ENCODE data around the gene FOXO3B.
"Not testable (repeated sequence)": the region's sequence is repeated elsewhere in the genome, so short reads cannot be mapped to it uniquely, and the experiment has no call there.

Gene FOXO3B

GRCh38 chr17:18667535-18667934 lies 14.6 kb downstream of the FOXO3B start:
- DNase-seq; in situ Hi-C loops (cut with HindIII; ENCODE audit: low pct_ligation_motif_present, low pct_unique_long_range_greater_than_20kb, low sequenced_read_pairs): not testable (repeated sequence)

- DNase-seq; in situ Hi-C loops (cut with HindIII; ENCODE audit: low pct_ligation_motif_present, low pct_unique_long_range_greater_than_20kb, low sequenced_read_pairs): not testable (repeated sequence)
Observed at GRCh38 chr17:18666326-18666725, 15.8 kb downstream of the FOXO3B start.

- DNase-seq: peak; percentile 4
- in situ Hi-C loops (cut with HindIII; ENCODE audit: low pct_ligation_motif_present, low pct_unique_long_range_greater_than_20kb, low sequenced_read_pairs): not testable (repeated sequence)
Observed at GRCh38 chr17:18661924-18662624, 20.0 kb downstream of the FOXO3B start.

- DNase-seq; in situ Hi-C loops (cut with HindIII; ENCODE audit: low pct_ligation_motif_present, low pct_unique_long_range_greater_than_20kb, low sequenced_read_pairs): not testable (repeated sequence)
Observed at GRCh38 chr17:18650094-18650493, 32.0 kb downstream of the FOXO3B start.

GRCh38 chr17:18644291-18644690 lies 37.8 kb downstream of the FOXO3B start, which contains the start of gene TBC1D28:
Gene TBC1D28 (minus strand): TSS chr17:18644391. CDS start chr17:18641352, 3,039 bp downstream.
- in situ Hi-C loops (cut with HindIII; ENCODE audit: low pct_ligation_motif_present, low pct_unique_long_range_greater_than_20kb, low sequenced_read_pairs); DNase-seq: not testable (repeated sequence)

- DNase-seq; in situ Hi-C loops (cut with HindIII; ENCODE audit: low pct_ligation_motif_present, low pct_unique_long_range_greater_than_20kb, low sequenced_read_pairs): not testable (repeated sequence)
Observed at GRCh38 chr17:18643124-18643523, 39.0 kb downstream of the FOXO3B start.

GRCh38 chr17:18638357-18638756 lies 43.8 kb downstream of the FOXO3B start:
- in situ Hi-C loops (cut with HindIII; ENCODE audit: low pct_ligation_motif_present, low pct_unique_long_range_greater_than_20kb, low sequenced_read_pairs); DNase-seq: not testable (repeated sequence)

GRCh38 chr17:18636237-18636636 lies 45.9 kb downstream of the FOXO3B start:
- in situ Hi-C loops (cut with HindIII; ENCODE audit: low pct_ligation_motif_present, low pct_unique_long_range_greater_than_20kb, low sequenced_read_pairs); DNase-seq: not testable (repeated sequence)

GRCh38 chr17:18635773-18636172 lies 46.3 kb downstream of the FOXO3B start:
- in situ Hi-C loops (cut with HindIII; ENCODE audit: low pct_ligation_motif_present, low pct_unique_long_range_greater_than_20kb, low sequenced_read_pairs); DNase-seq: not testable (repeated sequence)

GRCh38 chr17:18634550-18635263 lies 47.4 kb downstream of the FOXO3B start:
- in situ Hi-C loops (cut with HindIII; ENCODE audit: low pct_ligation_motif_present, low pct_unique_long_range_greater_than_20kb, low sequenced_read_pairs); DNase-seq: not testable (repeated sequence)

Data from ACHN (cell line).